Esophagus squamous epithelium (tissue), 5 donors: Measurements from ENCODE around the gene F2RL1. TPM values are rescaled to one million over a fixed set of nuclear protein-coding genes. Genes with fewer than 3 reads are reported as not detected.

ENCODE experiments used
- DNase-seq: peaks from one replicate; lab custom pipeline; 2025; lab: John Stamatoyannopoulos, UW
- H3K27ac ChIP-seq, 4 donors: fragments of 200-600 bp; sonication (generic); one replicate each; pipeline ENCODE4 v1.5.1; 2016 to 2019; ENCODE audit warnings: mild to moderate bottlenecking in 1 of 4
- H3K27me3 ChIP-seq, 4 donors: fragments of 200-600 bp; sonication (generic); 1 replicate in 3 of 4; 2 replicates in 1 of 4; pipeline versions ENCODE4 v1.5.1 to v1.6.0; 2017 to 2021; ENCODE audit warnings: antibody characterized with exemption in 1 of 4
- H3K36me3 ChIP-seq, 3 donors: fragments of 200-600 bp; sonication (generic); one replicate each; pipeline ENCODE4 v1.5.1; 2016 to 2019
- H3K4me1 ChIP-seq, 3 donors: fragments of 200-600 bp; sonication (generic); one replicate each; pipeline ENCODE4 v1.5.1; 2017 to 2019
- H3K4me3 ChIP-seq, 4 donors: fragments of 200-600 bp; sonication (generic); 1 replicate in 3 of 4; 2 replicates in 1 of 4; pipeline ENCODE4 v1.5.1; 2016 to 2019; ENCODE audit warnings: mild to moderate bottlenecking in 2 of 4, moderate library complexity in 1 of 4
- H3K9me3 ChIP-seq, 3 donors: fragments of 200-600 bp; sonication (generic); one replicate each; pipeline ENCODE4 v1.5.1; 2016 to 2019
- POLR2A ChIP-seq, 4 donors: fragments of 450-650 bp; IDR thresholded peaks; one replicate each; pipeline ENCODE4 v1.6.1; 2017; ENCODE audit warnings: antibody characterized with exemption in 4 of 4, mild to moderate bottlenecking in 4 of 4, moderate library complexity in 3 of 4
- WGBS, 2 donors: methylation state at CpG; one replicate each; pipeline ENCODE4 v1.1.5; 2018; 5-methylcytosine and 5-hydroxymethylcytosine counted together
- intact Hi-C: fragments of 100-400 bp; cut with DNase I; formaldehyde crosslinking; loops from one replicate; pipeline ENCODE4 v1.15.0; 2022
- total RNA-seq, 4 donors: library from RNA; depleted of rRNA; stranded (reverse); fragments of >200 nt; gene quantifications; one replicate each; pipeline ENCODE4 v1.1.0, GENCODE V29; 2016
- TF ChIP-seq, protein P1 (sequence below), 6 experiments: fragments of 450-650 bp in 4 of 6; fragments of 200-600 bp in 2 of 6; sonication (generic) in 2 of 6; IDR thresholded peaks; one replicate each; pipeline ENCODE4 v1.5.1; 2016 to 2019; ENCODE audit warnings: antibody characterized with exemption in 6 of 6, mild to moderate bottlenecking in 4 of 6, moderate library complexity in 4 of 6
- donor health status: DM: yes; HTN: yes; CAD: no.

Gene F2RL1
- total RNA-seq, 4 donors from 2014 or later: 9.0 to 15.8 (median 11.8) TPM

DNA sequence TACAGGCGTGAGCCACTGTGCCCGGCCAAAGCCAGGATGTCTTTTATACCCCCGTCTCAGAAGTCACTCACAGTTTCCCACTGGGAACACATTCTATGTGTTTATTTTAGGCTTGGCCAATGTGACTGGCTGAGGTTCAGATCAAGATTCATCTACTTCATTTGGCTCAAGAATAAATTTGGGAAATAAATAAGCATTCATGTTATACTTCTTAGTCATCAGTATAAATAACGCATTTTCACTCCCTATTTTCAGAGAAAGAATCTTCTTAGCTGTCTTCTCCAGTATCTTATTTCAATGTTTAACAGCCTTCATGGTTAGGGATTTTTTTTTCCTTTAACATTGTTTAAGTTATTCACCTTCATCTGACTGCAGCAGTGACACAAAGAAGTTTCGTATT lies 42.8 kb downstream of the F2RL1 start:
- Histone ChIP-seq H3K9me3 (no peaks in the 10 kb centered on the region), H3K36me3 (no peaks in the 10 kb centered on the region), H3K4me1 (peaks cover 0 to 5% (median 0%) of the 10 kb centered on the region in 3 donors), H3K27me3 (no peaks in the 10 kb centered on the region), H3K4me3 (no peak overlapping the region), H3K27ac (no peak overlapping the region)
- intact Hi-C loops: no loop called here
- TF ChIP-seq POLR2A (IDR thresholded peaks at IDR 0.05): no peak
- TF ChIP-seq, protein P1, sequence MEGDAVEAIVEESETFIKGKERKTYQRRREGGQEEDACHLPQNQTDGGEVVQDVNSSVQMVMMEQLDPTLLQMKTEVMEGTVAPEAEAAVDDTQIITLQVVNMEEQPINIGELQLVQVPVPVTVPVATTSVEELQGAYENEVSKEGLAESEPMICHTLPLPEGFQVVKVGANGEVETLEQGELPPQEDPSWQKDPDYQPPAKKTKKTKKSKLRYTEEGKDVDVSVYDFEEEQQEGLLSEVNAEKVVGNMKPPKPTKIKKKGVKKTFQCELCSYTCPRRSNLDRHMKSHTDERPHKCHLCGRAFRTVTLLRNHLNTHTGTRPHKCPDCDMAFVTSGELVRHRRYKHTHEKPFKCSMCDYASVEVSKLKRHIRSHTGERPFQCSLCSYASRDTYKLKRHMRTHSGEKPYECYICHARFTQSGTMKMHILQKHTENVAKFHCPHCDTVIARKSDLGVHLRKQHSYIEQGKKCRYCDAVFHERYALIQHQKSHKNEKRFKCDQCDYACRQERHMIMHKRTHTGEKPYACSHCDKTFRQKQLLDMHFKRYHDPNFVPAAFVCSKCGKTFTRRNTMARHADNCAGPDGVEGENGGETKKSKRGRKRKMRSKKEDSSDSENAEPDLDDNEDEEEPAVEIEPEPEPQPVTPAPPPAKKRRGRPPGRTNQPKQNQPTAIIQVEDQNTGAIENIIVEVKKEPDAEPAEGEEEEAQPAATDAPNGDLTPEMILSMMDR (IDR thresholded peaks at IDR 0.05): no peak
- DNase-seq: no peak
- WGBS, 2 donors: 51 to 60% methylated on average over 5 of the region's 5 CpGs

DNA sequence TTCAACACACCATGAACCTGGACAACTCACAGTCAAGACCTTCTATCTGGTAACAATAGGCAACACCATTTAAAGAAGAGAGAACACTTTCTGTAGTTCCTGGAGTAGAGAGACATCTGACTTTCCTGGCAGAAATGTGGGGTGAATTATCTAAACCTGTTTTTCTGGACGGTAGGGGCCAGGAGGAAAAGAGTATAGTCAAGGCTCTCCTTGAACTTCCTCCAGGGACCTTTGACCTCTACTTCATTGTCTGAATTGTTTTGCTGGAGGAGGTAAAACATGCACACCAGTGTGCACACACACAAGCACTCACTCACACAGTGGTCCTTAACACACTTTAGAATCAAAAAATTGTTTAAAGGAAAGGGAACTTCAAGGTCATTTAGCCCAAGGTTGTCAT lies 44.2 kb downstream of the F2RL1 start:
- TF ChIP-seq POLR2A (IDR thresholded peaks at IDR 0.05): no peak
- TF ChIP-seq, protein P1 (IDR thresholded peaks at IDR 0.05): no peak
- Histone ChIP-seq H3K9me3 (no peaks in the 10 kb centered on the region), H3K27ac (no peak overlapping the region), H3K36me3 (no peaks in the 10 kb centered on the region), H3K4me1 (peaks cover 0 to 5% (median 0%) of the 10 kb centered on the region in 3 donors), H3K4me3 (no peak overlapping the region), H3K27me3 (no peaks in the 10 kb centered on the region)
- intact Hi-C loops: no loop called here
- DNase-seq: no peak
- 25 to 50% methylated on average over 1 of the region's 1 CpG for WGBS, 2 donors

DNA sequence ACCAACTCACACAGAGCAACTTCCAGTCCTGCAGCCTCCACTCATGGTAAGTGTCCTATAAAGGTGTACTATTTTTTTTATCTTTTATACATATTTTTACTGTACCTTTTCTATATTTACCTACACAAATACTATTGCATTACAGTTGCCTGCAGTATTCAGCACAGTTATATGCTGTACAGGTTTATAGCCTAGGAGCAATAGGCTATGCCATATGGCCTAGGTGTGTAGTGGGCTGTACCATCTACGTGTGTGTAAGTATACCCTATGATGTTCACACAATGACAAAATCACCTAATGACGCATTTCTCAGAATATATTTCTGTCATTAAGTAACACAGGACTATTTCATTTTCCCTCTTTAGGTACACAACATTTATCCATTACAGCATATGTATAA lies 47.7 kb downstream of the F2RL1 start:
- no peak overlapping the region for H3K4me3 ChIP-seq
- H3K27ac ChIP-seq: no peak overlapping the region
- no peaks in the 10 kb centered on the region for H3K36me3 ChIP-seq

DNA sequence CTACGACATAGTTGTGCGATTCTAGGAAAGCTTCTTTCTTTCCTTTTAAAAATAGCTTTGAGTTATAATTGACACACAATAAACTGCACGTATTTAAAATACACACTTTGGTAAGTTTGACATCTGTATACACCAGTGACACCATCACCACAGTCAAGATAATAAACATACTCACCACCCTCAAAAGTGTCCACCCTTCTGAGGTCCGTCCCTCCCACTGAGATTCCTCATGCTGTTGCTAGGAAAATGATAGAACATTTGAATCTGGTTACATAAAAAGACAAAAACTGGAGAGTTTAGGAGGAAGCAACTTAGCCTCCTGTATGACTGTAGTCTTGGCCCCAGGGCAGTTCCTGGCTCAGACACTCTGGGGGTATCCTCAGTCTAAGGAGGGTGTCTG lies 48.2 kb downstream of the F2RL1 start:
- H3K4me1 ChIP-seq: peaks cover 0 to 5% (median 0%) of the 10 kb centered on the region in 3 donors
- WGBS, 2 donors: 70 to 74% methylated on average over 4 of the region's 4 CpGs
- no peak for TF ChIP-seq POLR2A (IDR thresholded peaks at IDR 0.05)
- TF ChIP-seq, protein P1 (IDR thresholded peaks at IDR 0.05): no peak
- H3K9me3 ChIP-seq: no peaks in the 10 kb centered on the region
- DNase-seq: no peak
- intact Hi-C loops: no loop called here
- H3K27me3 ChIP-seq: no peaks in the 10 kb centered on the region
- no peak overlapping the region for H3K27ac ChIP-seq
- H3K36me3 ChIP-seq: no peaks in the 10 kb centered on the region
- H3K4me3 ChIP-seq: no peak overlapping the region

More for the DNA sequence above, 47.7 kb downstream of the F2RL1 start:
- 78 to 81% methylated on average over 2 of the region's 2 CpGs for WGBS, 2 donors
- H3K27me3 ChIP-seq: no peaks in the 10 kb centered on the region
- no peaks in the 10 kb centered on the region for H3K9me3 ChIP-seq
- TF ChIP-seq, protein P1 (IDR thresholded peaks at IDR 0.05): no peak
- no peak for DNase-seq
- intact Hi-C loops: no loop called here
- peaks cover 0 to 5% (median 0%) of the 10 kb centered on the region in 3 donors for H3K4me1 ChIP-seq

DNA sequence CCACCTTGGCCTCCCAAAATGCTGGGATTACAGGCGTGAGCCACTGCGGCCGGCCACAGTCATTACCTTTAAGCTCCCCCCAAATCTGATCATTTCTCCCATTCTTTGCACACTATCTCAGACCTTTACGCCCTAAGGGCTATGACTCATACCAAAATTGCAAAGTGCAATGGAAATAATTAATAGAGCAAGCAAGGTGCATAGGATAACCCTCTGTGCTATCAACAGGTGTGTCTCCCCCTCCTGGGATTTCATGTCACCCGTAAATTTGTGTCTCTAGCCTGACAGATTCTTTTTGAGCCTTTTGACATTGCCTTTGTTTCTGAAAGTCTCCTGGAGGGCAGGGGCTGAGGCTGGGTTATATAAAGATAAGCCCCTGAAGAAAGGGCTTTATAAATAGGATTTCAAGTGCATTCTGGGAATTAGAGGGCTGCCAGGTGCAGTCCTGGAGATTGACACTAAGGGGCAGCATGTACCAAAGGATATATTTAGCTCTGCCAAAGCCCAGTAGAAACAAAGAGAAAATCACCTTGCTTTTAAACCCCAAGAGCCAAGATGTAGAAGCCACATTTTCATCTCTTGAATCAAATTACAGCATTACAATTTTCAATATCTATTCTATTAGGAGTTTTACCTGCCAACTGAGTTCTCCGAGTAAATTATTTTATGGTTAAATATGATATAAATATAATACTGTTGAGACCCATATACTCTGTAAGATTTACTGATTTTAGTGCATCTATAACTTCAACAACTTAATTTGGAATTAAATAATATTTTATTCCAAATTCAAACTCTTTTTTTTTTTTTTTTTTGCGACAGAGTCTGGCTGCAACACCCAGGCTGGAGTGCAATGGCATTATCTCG lies 49.2 kb downstream of the F2RL1 start:
- no peaks in the 10 kb centered on the region for H3K36me3 ChIP-seq
- no peaks in the 10 kb centered on the region for H3K4me1 ChIP-seq
- H3K27me3 ChIP-seq: no peaks in the 10 kb centered on the region
- TF ChIP-seq, protein P1 (IDR thresholded peaks at IDR 0.05): peak; percentile 42 to 80 (median 68)
- no peak for TF ChIP-seq POLR2A (IDR thresholded peaks at IDR 0.05)
- H3K27ac ChIP-seq: no peak overlapping the region
- H3K4me3 ChIP-seq: no peak overlapping the region
- intact Hi-C loops: no loop called here
- no peaks in the 10 kb centered on the region for H3K9me3 ChIP-seq
- 53 to 64% methylated on average over 7 to 8 of the region's 8 CpGs for WGBS, 2 donors
- DNase-seq: no peak
